Stimulated activated CD4-positive, alpha-beta T cell treated with anti-CD3 and anti-CD28 coated beads, Interleukin-2, amount 100 ng/mL, for 4 hours (primary cell): Measurements from ENCODE around the gene ABCA4.

ENCODE experiments used
- DNase-seq: peaks from one replicate; pipeline ENCODE4 v3.0.0-alpha.2; 2020; ENCODE audit warnings: low read depth

Gene ABCA4

DNA sequence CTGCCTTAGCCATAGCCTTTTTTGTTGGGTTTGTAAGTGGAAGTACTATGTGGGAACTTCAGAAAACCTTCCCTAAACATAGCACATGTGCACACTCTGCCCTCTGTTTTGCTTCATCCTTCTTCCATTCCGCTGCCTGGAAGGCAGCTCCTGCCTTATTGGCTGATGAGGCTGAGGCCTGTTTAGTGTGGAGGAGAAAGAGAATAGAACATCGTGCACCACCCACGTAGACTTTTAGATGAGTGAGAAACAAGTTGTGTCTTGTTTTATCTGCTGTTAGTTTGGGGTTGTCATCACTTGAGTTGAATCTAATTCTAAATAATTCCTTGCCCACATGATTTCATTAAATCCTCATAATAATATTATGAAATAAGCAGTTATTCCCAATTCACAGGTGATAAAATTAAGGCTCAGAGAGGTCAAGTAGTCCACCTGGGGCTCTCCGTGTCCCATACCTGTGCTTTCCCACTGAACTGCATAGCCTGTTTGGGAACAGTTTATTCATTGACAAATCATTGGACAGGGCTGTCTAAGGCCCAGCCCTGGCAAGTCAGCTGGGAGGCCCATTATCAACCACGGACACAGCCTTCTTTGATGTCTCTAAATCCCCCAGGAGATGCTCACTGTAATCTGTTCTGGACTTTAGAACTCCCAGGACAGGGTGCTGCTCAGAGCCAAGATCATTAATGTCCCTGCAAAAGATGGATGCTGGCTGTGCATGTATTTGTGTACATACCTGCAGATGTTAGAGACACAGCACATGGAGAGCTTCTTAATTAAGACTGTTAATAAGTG is 93.0 kb downstream of the ABCA4 start:
- DNase-seq, result no peak

DNA sequence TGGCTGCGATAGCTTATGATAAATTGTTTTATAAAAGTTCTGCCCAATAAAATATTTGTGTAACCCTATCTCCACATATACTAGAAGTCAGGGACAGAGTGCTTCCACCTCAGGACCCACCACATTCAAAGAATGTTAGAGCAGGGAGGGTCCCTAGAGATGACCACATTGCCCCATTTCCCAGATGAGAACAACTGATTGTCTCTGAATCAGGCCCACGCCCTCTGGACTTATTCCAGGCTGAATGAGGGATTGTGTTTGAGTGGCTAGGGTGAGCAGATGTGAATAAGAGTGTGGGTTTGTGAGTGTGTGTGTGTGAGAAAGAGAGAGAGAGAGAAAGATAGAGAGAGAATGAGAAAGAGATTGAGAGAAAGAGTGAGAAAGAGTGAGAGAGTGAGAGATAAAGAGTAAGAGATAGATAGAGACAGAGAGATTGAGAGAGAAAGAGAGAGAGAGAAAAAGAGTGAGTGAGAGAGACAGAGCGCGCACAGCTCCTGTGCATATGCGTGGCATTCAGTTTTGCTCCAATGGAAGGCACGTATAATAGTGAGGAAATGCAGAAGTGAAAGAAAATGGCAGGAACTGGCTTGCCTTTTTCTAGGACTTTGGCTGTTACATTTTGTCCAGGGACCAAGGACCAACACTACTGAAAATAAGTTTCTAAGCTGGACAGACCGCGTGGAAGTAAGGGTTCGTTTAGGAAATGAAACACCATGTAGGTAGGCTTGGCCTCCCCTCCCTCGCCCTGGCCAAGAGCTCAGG is 94.1 kb downstream of the ABCA4 start:
- no peak for DNase-seq

DNA sequence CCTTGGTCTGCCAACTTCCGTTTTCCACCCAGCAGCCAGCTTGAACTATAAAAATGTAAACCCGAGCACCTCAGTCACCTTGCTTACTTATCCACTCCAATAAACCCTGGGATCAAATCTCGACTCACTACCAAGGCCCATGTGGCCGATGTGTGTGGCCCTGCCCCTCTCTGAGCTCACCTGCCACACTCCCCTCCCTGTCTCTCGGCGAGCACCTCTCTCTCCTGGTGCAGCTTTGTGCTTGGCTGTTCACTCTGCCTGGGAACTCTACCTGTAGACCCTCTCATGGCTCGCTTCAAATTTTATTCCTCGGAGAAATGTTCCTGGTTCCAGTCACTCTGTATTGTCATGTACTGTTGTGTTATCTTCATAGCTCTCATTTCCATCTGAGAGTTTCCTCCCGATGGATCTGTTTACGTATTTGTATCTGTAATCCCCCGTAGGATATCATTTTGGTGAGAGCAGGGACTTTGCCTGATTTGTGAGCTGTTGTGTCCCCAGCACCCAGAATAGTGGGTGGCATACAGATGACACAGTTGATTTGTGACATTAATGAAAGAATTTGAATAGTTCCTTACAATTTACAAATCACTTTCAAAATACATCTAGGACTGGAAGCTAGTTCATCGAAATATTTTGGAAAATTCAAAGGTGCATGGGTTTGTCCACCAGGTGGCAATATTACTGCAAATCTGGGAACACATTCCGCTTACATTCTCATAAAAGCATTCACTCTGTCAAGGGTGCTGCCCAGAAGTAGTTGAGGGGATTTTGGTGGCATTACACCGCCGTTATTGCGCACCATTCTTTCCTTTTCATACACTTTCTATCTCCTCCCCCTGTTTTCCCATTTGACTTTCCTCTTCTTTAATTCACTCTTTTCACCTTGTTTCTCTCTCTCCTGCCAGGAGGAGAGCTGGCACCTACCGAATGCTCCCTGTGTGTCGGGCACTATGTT is 95.3 kb downstream of the ABCA4 start:
- no peak for DNase-seq

DNA sequence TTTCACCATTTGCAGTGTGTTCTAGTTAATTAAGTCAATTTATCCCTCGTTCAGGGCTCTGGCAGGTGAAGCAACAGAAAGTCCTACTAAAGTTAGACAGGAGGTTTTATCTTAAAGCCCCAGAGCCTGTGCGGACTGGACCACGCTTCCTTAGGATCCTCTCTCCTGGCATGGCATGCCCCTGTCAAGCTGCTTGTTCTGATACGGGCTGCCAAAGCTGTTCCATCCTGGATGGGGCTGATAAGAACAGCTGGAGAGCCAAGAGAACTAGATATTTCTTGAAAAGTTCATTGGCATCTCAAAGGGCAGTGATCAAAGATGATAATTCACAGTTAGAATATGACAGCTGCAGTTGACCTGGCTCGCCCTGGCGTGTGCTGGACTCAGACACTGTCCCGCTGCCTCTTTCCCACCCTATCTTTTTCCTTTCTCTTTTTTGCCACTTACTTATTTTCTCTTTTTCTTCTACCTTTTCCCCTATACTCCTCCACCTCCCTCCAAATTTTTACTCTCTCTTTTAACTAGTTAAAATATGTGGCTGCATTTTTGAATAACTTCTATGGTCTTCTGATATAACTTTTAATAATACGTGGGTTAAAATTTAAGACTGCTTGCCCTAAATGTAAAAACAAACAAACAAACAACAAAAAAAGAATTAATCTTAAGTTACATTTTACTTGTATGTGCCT is 96.7 kb downstream of the ABCA4 start:
- no peak for DNase-seq

DNA sequence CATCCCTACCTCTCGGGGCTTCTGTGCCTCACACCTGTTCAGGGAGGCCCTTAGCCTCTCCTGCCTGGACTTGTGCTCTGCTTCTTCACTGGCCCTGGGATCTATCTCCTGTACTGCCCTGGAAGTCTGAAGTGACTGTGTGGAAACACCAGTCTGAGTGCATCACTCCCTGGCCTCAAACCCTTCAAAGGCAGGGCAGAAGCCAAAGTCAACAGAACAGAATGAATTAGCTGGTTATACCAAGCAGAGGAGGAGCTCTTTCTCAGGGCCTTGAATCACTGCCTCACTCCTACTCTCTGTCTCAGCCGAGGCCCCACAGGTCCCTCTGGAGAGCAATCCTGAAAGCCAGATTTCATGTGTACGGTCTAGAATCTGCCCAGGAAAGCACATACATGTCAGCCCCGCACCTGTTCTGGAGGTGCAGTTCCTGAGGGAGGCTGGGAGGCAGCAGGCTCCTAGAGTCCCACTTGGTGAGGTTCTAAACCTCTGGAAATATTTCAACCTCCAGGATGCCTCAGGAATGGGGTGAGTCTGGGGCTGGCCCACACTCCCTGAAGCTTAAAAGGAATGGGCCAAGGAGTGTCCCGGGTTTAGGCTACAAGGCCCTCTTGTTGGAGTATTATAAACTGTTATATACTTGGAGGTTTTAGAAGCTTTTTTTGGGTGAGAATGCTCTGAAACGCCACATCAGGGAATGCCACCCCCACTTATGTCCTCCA is 98.3 kb downstream of the ABCA4 start:
- no peak for DNase-seq

DNA sequence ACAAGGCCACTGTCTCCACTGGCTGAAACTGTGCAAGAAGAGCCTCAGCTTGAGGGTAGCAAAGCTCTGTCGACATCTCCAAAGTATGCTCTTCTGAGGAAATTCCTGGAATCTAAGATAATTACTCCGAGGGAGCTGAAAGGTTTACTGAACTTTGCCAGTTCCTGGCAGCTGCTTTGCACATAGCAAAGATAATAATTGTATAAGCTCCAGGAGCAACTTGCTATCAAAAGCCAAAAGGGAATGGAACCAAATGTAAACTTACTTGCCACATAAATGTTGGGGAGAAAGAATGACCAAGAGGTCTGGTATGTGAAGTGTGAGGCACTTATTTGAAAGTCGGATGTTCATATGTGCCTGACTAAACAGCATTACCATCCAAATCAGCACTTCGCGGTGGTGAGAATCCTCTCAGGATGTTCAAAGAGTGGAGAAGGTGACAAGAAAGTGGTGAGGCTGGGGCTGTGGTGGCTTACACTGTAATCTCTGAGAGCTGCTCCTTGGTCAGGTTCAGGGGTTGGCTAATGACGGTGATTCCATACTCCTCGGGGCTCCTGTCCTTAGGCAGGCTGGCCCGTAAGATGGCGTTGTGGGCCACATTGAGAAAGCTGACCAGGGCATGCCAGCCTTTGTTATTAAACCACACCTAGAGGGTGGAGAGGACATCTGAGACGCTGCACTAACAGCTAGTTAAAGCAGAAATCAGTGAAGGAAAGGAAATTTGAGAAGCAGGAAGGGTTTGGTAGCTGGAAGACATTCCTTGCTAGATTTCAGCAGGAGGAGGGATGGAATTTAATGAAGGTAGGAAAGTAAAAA is 100.0 kb downstream of the ABCA4 start:
- DNase-seq, result no peak

DNA sequence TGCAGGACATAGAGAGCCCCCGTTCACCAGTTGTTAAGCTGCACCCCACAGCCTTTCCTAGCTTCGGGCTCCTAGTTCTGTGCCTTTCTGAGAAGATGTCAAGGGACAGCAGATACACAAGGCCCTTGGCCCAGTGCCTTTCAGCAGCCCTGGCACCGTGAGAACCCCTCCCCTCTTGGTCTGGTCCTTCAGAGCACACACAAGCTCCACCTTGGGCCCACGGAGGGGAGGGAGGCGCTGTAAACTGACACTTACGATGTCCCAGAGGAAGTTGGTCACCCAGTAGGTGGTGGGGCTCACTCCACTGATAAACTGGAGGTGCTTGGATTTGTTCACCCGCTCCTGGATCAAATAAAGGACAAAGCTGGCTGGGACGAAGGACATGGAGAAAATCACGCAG is 101.6 kb downstream of the ABCA4 start:
- no peak for DNase-seq

DNA sequence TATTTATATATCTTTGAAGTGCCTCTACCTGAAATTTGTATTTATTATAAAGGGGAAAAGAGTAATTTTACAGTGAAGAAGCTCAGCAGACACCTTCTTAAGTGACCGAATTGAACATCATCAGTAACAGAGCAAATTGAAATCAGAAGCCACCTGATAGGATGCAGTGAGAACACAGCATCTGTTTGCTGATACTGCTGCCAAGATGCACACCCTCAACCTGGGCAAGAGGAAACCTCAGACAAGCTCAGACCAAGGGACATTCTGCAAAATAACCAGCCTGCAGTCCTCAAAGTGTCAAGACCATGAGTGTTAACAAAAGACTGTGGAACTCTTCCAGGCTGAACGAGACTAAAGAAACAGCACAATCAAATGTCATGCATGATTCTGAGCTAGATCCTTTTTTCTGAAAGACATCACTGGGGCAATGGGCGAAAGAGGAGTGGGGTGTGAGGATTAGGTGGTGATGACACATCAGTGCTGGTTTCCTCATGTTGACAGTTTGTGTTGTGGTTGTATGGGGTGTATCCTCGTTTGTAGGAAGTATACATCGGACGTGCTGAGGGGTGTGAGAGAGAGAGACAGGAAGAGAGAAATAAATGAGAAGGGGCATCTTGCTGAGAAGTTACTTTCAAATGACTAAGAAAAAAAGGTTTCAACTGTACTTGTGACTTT is 103.7 kb downstream of the ABCA4 start:
- no peak for DNase-seq

DNA sequence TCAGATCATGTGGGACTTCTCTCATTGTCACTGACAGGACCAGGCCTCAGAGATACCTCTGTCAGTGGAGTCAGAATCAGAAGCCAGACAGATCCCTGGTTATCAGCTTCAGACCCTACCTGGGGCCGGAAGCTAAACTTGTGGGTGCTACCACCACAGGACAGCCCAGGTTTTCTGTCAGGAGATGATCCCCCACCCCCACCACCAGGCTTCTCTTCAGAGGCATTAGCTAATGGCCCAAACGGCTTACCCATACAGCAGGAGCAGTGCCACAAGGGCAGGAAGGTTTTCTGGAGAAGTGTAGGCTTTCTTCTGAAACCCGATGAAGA is 105.5 kb downstream of the ABCA4 start:
- no peak for DNase-seq

DNA sequence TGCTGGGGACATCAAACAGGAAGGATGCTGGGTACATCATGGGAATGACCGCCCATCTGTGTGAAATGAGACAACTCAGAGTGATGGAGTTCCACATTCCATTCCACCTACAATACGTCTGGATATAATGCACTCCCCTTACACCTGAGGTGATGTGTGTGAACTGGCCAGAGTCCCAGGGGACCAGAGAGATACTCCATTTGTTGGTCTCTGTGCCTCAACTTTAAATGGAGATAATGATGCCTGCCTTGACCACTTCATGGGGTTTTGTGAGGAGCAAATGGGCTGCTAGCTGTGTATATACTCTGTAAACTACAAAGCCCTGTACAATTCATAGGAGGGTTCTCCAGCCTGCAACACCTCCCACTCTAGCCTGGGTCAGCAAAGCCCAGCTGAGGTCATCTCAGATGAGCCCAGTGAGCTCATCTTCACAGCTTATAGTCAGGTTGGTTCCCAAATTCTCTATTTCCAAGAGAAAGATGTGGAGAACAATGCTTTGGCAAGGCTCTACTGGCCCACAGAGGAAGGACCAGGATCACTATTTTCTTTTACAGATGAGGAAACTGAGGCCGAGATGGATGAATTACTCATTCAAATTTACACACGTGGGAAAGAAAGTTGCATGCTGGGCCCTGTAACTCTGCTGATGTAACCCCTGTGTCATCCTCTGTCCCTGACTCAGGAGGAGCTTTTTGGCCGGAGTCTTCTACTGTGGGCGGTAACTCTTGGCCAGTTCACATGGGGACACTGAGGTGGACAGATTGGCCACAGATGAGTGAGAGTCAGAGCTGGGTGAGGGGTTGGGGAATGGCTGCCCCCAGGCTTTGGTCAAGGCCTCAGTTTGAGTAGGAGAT is 106.1 kb downstream of the ABCA4 start:
- DNase-seq, result no peak

DNA sequence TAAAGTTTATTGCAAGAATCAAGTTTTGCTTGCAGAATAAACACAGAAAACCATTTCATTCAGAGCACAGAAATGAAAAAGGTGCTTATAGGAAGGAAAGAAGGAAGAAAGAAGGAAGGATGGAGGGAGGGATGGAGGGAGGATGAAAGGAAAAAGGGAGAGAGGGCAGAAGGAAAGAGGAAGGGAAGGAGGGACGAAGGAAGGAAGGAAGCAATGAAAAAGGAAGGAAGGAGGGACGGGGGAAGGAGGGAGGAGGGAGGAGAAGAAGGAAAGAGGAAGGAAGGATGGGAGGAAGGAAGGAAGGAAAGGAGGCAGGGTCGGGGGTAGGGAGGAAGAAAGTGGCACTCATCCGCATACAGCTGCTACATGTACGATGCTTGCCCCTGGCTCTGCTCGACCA is 106.9 kb downstream of the ABCA4 start:
- no peak for DNase-seq

DNA sequence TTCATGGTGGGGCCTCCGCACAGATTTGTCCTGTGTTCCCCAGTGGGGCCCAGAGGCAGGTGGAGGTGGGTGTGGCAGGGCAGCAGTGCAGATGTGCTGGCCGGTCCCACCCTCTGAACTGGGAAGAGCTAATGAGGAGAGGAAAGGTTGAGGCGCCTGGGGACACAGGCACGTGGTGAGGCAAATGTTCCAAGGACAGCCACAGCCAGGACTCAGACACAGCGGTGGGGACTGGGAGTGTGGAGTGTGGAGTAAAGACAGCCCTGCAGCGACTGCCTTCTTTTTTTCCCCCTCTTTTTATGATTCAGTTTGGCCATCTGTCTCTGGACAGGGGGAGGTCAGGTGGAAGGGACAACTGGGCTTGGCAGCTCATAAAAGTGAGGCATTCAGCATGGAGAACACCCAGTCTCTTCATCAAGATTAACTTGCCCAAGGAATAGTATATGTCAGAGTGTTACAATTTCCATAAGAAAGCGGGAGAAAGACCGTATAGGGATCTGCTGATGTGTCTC is 107.5 kb downstream of the ABCA4 start:
- no peak for DNase-seq

DNA sequence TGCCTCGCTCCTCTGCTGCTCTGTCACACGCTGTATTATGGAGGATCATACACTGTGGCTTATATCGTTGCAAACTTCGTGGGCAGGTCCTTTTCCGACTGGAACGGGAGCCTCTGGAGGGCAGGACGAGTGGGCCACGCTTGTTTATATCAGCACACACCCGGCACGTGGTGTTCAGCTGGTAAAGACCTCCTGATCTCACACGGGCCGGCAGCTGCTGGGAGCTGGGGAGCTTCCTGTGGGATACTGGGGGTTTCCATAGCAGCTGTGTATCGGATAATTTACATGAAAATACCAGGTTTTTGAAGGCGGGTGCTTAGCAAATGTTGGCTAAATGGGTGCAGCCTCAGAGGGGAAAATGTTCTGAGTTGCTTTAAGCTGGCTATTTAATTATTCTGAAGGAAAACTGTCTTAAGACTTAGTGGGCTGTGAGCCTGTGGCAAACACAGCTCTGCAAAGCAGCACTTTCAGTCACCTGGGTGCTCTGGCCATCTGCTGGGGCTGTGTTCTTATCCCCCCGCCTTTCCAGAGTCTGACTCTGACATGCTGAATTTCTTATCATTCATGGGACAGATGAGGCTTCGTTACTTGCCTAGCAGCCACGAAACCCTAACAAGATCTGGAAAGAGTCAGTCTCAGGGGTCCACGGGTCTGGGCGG is 108.1 kb downstream of the ABCA4 start:
- DNase-seq, result no peak

DNA sequence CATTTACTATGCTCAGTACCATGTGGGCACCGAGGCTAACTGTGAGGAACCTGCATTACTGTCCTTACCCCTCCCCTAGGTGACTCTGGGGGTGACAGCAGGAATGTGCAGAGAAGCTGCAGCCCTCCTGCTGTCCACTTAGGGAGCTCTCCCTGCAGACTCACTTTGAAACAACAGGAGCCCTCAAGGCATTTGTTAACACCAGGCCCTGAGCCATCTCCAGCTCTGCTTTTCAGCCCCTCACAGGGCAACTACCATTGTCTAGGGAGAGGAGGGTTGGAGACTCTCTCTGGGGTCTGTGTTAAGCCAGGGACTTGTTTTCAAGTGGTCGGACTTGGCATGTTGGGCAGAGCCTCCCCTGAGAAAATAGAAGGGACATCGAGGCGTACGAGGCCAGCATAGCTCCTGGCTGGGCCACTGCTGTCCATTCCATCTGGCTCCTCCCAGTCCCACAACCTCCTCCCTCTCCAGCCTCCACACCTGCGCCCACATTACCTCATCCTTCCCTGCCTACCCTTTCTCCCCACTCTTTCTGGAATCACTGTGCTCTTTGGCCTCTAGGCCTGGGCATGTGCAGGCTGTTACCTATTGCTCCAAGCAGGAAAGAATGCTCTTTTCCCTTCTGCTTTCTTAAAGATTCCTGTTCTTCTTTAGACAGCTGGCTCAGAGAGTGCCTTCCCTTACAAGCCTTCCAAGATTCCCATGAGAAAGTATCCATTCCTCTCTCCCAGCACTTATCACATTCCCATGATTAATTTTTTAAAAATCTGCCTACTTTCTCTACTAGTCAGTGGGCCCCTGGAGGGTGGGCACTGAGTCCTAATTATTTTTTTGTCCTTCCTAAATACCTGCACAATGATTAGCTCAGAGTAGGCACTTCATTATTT is 109.0 kb downstream of the ABCA4 start:
- no peak for DNase-seq

DNA sequence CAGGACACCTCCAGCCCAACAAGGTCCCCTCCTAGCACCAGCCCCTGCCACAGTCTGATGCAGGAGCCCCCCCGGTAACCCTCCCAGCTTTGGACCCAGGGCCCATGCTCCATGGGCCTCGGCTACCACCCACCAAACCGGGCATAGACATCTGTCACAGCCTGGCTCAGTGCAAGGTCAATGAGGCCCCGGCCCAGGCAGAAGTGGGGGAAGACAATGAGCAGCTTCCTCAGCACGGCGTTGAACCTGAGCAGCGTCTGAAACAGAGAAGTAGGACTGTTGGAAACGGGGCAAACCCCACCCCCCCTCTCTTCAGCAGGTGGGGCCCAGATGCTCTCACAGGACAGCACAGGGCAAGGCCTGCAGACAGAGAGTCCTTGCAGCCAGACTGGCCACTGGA is 109.8 kb downstream of the ABCA4 start:
- no peak for DNase-seq

DNA sequence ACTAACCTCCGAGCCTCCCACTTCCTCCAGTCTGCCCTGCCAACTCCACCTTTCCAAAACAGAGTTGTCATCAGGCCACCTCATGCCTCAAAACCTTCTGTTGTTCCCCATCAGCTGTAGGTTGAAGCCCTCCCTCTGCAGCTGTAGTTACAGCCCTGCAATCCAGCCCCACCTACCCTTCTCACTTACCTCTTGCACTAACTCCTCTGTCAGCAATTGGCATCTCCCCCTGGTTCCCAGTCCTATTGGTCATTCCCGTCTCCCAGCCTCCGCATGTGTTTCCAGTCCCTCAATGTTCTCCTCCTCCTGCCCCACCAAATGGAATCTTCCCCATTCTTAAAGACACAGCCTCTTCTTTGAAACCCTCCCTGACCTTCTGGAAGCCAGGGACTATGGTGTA is 111.6 kb downstream of the ABCA4 start:
- DNase-seq, result no peak

DNA sequence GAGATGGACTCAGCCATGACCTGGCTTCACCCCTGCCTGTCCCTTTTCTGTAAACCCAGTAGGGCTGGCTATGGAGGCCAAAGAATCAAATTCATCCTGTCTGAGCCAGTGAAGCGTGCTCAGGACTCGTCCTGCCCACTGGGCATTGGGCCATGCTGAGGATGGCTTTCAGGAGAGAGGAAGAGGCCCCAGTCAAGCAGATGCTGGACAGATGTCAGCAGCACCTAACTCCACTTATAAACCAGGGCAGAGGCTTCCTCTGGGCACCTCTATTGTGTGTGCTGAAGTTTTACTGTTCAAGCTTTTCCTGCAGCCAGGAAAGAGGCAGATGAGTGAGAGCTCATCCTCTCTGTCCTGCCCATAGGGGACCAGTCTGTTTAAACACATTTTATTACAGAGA is 114.3 kb downstream of the ABCA4 start:
- DNase-seq, result no peak
